Measurements from ENCODE around the gene BIRC5.
"Not testable (repeated sequence)": the region's sequence is repeated elsewhere in the genome, so short reads cannot be mapped to it uniquely, and the experiment has no call there.

BIRC5 gene

GRCh38 chr17:78170692-78171590 lies 43.1 kb upstream of the BIRC5 start:
- H3K4me3 ChIP-seq (replicated peaks; ENCODE audit: low read depth, low read length) = no peak overlapping the region
- no peak for TF ChIP-seq CTCF (IDR thresholded peaks at IDR 0.05; ENCODE audit: low read length, missing control alignments)
- DNase-seq (ENCODE audit: low read depth) = no peak

GRCh38 chr17:78171591-78172248 lies 42.3 kb upstream of the BIRC5 start:
- not testable (repeated sequence) for H3K4me3 ChIP-seq (replicated peaks; ENCODE audit: low read depth, low read length); DNase-seq (ENCODE audit: low read depth)

GRCh38 chr17:78172249-78173051 lies 41.6 kb upstream of the BIRC5 start:
- DNase-seq (ENCODE audit: low read depth) = no peak
- no peak for TF ChIP-seq CTCF (IDR thresholded peaks at IDR 0.05; ENCODE audit: low read length, missing control alignments)
- no peak overlapping the region for H3K4me3 ChIP-seq (replicated peaks; ENCODE audit: low read depth, low read length)

GRCh38 chr17:78173097-78173715 lies 40.8 kb upstream of the BIRC5 start:
- no peak for TF ChIP-seq CTCF (IDR thresholded peaks at IDR 0.05; ENCODE audit: low read length, missing control alignments)
- no peak overlapping the region for H3K4me3 ChIP-seq (replicated peaks; ENCODE audit: low read depth, low read length)
- no peak for DNase-seq (ENCODE audit: low read depth)

- DNase-seq (ENCODE audit: low read depth) = no peak
- H3K4me3 ChIP-seq (replicated peaks; ENCODE audit: low read depth, low read length) = no peak overlapping the region
- no peak for TF ChIP-seq CTCF (IDR thresholded peaks at IDR 0.05; ENCODE audit: low read length, missing control alignments)
These were observed 39.6 kb upstream of the BIRC5 start for GRCh38 chr17:78174346-78174869.

GRCh38 chr17:78174870-78175642 lies 39.0 kb upstream of the BIRC5 start:
- no peak overlapping the region for H3K4me3 ChIP-seq (replicated peaks; ENCODE audit: low read depth, low read length)
- DNase-seq (ENCODE audit: low read depth) = no peak
- no peak for TF ChIP-seq CTCF (IDR thresholded peaks at IDR 0.05; ENCODE audit: low read length, missing control alignments)
